Body of pancreas (tissue), 4 donors: ENCODE data around the gene OTOG.

ENCODE experiments used
- POLR2A ChIP-seq, 3 donors: fragments of 450-650 bp; IDR thresholded peaks; one replicate each; pipeline ENCODE4 v1.6.1; 2016; ENCODE audit warnings: antibody characterized with exemption in 3 of 3, mild to moderate bottlenecking in 2 of 3
- TF ChIP-seq, protein P1 (sequence below), 7 experiments: fragments of 450-650 bp in 4 of 7; fragments of 200-600 bp in 3 of 7; sonication (generic) in 3 of 7; IDR thresholded peaks; one replicate each; pipeline ENCODE4 v1.5.1; 2016 to 2019; ENCODE audit warnings: antibody characterized with exemption in 7 of 7

DNA sequence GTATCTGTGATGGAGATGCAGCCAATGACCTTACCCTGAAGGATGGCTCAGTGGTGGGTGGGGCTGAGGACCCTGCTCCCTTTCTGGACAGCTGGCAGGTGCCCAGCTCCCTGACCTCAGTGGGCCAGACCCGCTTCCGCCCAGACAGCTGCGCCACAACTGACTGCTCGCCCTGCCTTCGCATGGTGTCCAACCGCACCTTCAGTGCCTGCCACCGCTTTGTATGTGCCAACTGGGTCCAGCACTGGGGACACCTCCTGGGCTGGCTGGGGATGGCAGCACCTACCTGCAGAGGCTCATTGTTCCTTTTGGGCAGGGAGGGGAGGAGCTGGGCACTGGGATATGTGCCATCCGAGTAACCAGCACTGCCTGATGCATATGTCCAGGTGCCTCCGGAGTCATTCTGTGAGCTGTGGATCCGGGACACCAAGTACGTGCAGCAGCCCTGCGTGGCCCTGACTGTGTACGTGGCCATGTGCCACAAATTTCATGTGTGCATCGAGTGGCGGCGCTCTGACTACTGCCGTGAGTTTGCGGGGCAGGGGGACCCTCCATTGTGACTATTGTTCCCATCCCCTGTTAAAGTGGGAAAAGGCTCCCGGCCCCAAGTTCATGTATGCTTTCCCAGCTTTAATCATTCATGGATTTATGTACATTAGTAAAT lies 84.8 kb downstream of the OTOG start:
- no peak for TF ChIP-seq POLR2A (IDR thresholded peaks at IDR 0.05)
- TF ChIP-seq, protein P1, sequence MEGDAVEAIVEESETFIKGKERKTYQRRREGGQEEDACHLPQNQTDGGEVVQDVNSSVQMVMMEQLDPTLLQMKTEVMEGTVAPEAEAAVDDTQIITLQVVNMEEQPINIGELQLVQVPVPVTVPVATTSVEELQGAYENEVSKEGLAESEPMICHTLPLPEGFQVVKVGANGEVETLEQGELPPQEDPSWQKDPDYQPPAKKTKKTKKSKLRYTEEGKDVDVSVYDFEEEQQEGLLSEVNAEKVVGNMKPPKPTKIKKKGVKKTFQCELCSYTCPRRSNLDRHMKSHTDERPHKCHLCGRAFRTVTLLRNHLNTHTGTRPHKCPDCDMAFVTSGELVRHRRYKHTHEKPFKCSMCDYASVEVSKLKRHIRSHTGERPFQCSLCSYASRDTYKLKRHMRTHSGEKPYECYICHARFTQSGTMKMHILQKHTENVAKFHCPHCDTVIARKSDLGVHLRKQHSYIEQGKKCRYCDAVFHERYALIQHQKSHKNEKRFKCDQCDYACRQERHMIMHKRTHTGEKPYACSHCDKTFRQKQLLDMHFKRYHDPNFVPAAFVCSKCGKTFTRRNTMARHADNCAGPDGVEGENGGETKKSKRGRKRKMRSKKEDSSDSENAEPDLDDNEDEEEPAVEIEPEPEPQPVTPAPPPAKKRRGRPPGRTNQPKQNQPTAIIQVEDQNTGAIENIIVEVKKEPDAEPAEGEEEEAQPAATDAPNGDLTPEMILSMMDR (IDR thresholded peaks at IDR 0.05): no peak
